ENCODE results near the gene CORIN. TPM values are rescaled to one million over a fixed set of nuclear protein-coding genes. Genes with fewer than 3 reads are reported as not detected.

Gene CORIN
- polyA plus RNA-seq, 3 donors = 0.01 TPM; not detected in 2

- Mint-ChIP-seq H3K4me3 (no peak overlapping the region), H3K27ac (no peak overlapping the region), H3K4me1 (no peaks in the 10 kb centered on the region), H3K27me3 (ENCODE audit: low read depth in 3 of 3) (peaks cover 0 to 2% (median 1%) of the 10 kb centered on the region in 3 donors), H3K9me3 (peaks cover 0 to 2% (median 0%) of the 10 kb centered on the region in 7 donors), H3K36me3 (no peaks in the 10 kb centered on the region)
- no peaks in the 10 kb centered on the region for H3K27me3 ChIP-seq (ENCODE audit: control insufficient read depth in 2 of 2, insufficient read depth in 2 of 2, low read length in 2 of 2)
- no peaks in the 10 kb centered on the region for H4K20me1 ChIP-seq (ENCODE audit: insufficient read depth, low read length)
- TF ChIP-seq CTCF (IDR thresholded peaks at IDR 0.05) = no peak
- no peaks in the 10 kb centered on the region for H3K4me1 ChIP-seq (ENCODE audit: control insufficient read depth in 1 of 2, insufficient read depth in 2 of 2, low read length in 2 of 2)
- no peak overlapping the region for H3K27ac ChIP-seq (ENCODE audit: low read depth in 1 of 2, low read length in 2 of 2)
- H3K79me2 ChIP-seq (ENCODE audit: insufficient read depth, low read length) = no peaks in the 10 kb centered on the region
- no peak overlapping the region for H3K4me2 ChIP-seq (replicated peaks; ENCODE audit: extremely low read depth, low read length, poor library complexity, severe bottlenecking)
- H3K4me3 ChIP-seq (replicated peaks in 1 of 3; ENCODE audit: low read depth in 2 of 3, low read length in 3 of 3) = no peak overlapping the region
- H3K36me3 ChIP-seq (replicated peaks in 1 of 2; ENCODE audit: control insufficient read depth in 1 of 2, insufficient read depth in 2 of 2, low read length in 2 of 2) = no peaks in the 10 kb centered on the region
- WGBS (ENCODE audit: insufficient coverage) = 92% methylated on average over 2 of the region's 6 CpGs
- intact Hi-C loops (cut with micrococcal nuclease) = no loop called here
- no peaks in the 10 kb centered on the region for H3K9me3 ChIP-seq (replicated peaks in 1 of 2; ENCODE audit: control insufficient read depth in 1 of 2, insufficient read depth in 1 of 2, low read length in 2 of 2)
- H2AFZ ChIP-seq (ENCODE audit: insufficient read depth, low read depth, low read length, poor library complexity, severe bottlenecking) = no peak overlapping the region
- DNase-seq = no peak
- H3K9ac ChIP-seq (ENCODE audit: insufficient read depth, low read length, poor library complexity, severe bottlenecking) = no peak overlapping the region
Observed at GRCh38 chr4:47643845-47644244, 194.0 kb downstream of the CORIN start.

GRCh38 chr4:47642985-47643760 lies 194.7 kb downstream of the CORIN start:
- intact Hi-C loops (cut with micrococcal nuclease) = no loop called here
- H3K36me3 Mint-ChIP-seq = no peaks in the 10 kb centered on the region
- Histone ChIP-seq H3K36me3 (replicated peaks in 1 of 2; ENCODE audit: control insufficient read depth in 1 of 2, insufficient read depth in 2 of 2, low read length in 2 of 2) (no peaks in the 10 kb centered on the region), H3K27me3 (ENCODE audit: control insufficient read depth in 2 of 2, insufficient read depth in 2 of 2, low read length in 2 of 2) (no peaks in the 10 kb centered on the region), H3K4me1 (ENCODE audit: control insufficient read depth in 1 of 2, insufficient read depth in 2 of 2, low read length in 2 of 2) (no peaks in the 10 kb centered on the region), H3K9me3 (replicated peaks in 1 of 2; ENCODE audit: control insufficient read depth in 1 of 2, insufficient read depth in 1 of 2, low read length in 2 of 2) (no peaks in the 10 kb centered on the region), H3K9ac (ENCODE audit: insufficient read depth, low read length, poor library complexity, severe bottlenecking) (no peak overlapping the region), H3K79me2 (ENCODE audit: insufficient read depth, low read length) (no peaks in the 10 kb centered on the region), H2AFZ (ENCODE audit: insufficient read depth, low read depth, low read length, poor library complexity, severe bottlenecking) (no peak overlapping the region), H3K4me2 (replicated peaks; ENCODE audit: extremely low read depth, low read length, poor library complexity, severe bottlenecking) (no peak overlapping the region), H3K4me3 (replicated peaks in 1 of 3; ENCODE audit: low read depth in 2 of 3, low read length in 3 of 3) (no peak overlapping the region), H3K27ac (ENCODE audit: low read depth in 1 of 2, low read length in 2 of 2) (no peak overlapping the region), H4K20me1 (ENCODE audit: insufficient read depth, low read length) (no peaks in the 10 kb centered on the region)
- TF ChIP-seq CTCF (IDR thresholded peaks at IDR 0.05) = no peak
- 0% methylated on average over 1 of the region's 7 CpGs for whole genome bisulfite sequencing (ENCODE audit: insufficient coverage)
- H3K4me1 Mint-ChIP-seq = no peaks in the 10 kb centered on the region
- H3K9me3 Mint-ChIP-seq = peaks cover 0 to 7% (median under 1%) of the 10 kb centered on the region in 7 donors
- no peak for DNase-seq
- peaks cover 0 to 2% (median 1%) of the 10 kb centered on the region in 3 donors for H3K27me3 Mint-ChIP-seq (ENCODE audit: low read depth in 3 of 3)
- H3K4me3 Mint-ChIP-seq = no peak overlapping the region
- no peak overlapping the region for H3K27ac Mint-ChIP-seq
